H1 (cell line): ENCODE data around the gene STARD13. TPM values are rescaled to one million over a fixed set of nuclear protein-coding genes. Genes with fewer than 3 reads are reported as not detected.

Source experiments
- ATF2 ChIP-seq: IDR thresholded peaks from 2 replicates; pipeline ENCODE4 v1.6.1; 2012; ENCODE audit warnings: low read length, inconsistent platforms
- CHD7 ChIP-seq: fragments of 300-600 bp; sonication (generic); IDR thresholded peaks from 2 replicates; pipeline ENCODE4 v1.7.1; 2012; ENCODE audit warnings: low read length, moderate library complexity, mild to moderate bottlenecking, inconsistent platforms; ENCODE audit not compliant: insufficient replicate concordance
- POLR2A ChIP-seq, 2 experiments: IDR thresholded peaks; 1 replicate in 1 of 2; 2 replicates in 1 of 2; pipeline ENCODE4 v1.6.1; 2011; ENCODE audit warnings: low read depth in 2 of 2, low read length in 2 of 2, mild to moderate bottlenecking in 2 of 2; ENCODE audit errors: control extremely low read depth in 1 of 2
- RFX5 ChIP-seq: IDR thresholded peaks from 2 replicates; pipeline ENCODE4 v1.6.1; 2011; ENCODE audit warnings: low read depth, low read length, improper control_type of control experiment, borderline replicate concordance
- RNF2 ChIP-seq: fragments of 200-900, 300-1000 bp; sonication (generic); IDR thresholded peaks from 2 replicates; pipeline ENCODE4 v1.7.1; 2016; ENCODE audit warnings: borderline replicate concordance, low read depth, mild to moderate bottlenecking, antibody characterized with exemption, low read length; ENCODE audit not compliant: poor library complexity, severe bottlenecking; ENCODE audit errors: missing control alignments
- SP2 ChIP-seq: IDR thresholded peaks from 2 replicates; pipeline ENCODE4 v1.6.1; 2012; ENCODE audit warnings: mild to moderate bottlenecking, low read length, inconsistent platforms
- ZNF274 ChIP-seq: IDR thresholded peaks from 2 replicates; pipeline ENCODE4 v1.7.0; 2012; ENCODE audit warnings: low read length, borderline replicate concordance; ENCODE audit errors: extremely low read depth
- polyA plus RNA-seq, 7 experiments: library from polyadenylated mRNA; depleted of rRNA in 3 of 7; stranded (reverse) in 5 of 7; unstranded in 2 of 7; fragments of >200 nt in 5 of 7; fragments of 200-250 nt in 2 of 7; gene quantifications; 1 replicate in 5 of 7; 2 replicates in 1 of 7; 4 replicates in 1 of 7; pipeline versions ENCODE4 v1.2.1 to v1.2.3, GENCODE V29; 2011 to 2013; ENCODE audit warnings: missing spikeins in 2 of 7, mixed read lengths in 2 of 7
- total RNA-seq: library from RNA; stranded (reverse); fragmentation: NEBNext Ultra II Directional; extraction: Animal tissue kit (Norgen Biotek cat#: 25700); gene quantifications from 2 replicates; pipeline ENCODE4 v1.2.1, GENCODE V29; 2021

The STARD13 gene
- total and polyA plus RNA-seq, 2 of the 8 experiments (the other 6 are each of a cell fraction or from before 2014, with no cell fraction given): 0.82 to 2.9 TPM

- TF ChIP-seq ZNF274: no peak
- no peak for TF ChIP-seq SP2
- no peak for TF ChIP-seq RNF2
- peak; percentile 45 to 66 for TF ChIP-seq POLR2A (IDR thresholded peaks at IDR 0.05; ENCODE audit: control extremely low read depth in 1 of 2, low read depth in 2 of 2, low read length in 2 of 2)
- no peak for TF ChIP-seq RFX5
- 0 out of 2 replicates have a peak, but pooled peaks have one; percentile 28 for TF ChIP-seq ATF2
- TF ChIP-seq CHD7: no peak
Observed at GRCh38 chr13:33285420-33286124, at the start of gene STARD13 (continued).
